ENCODE measurements around the gene TUBGCP3.

TUBGCP3 gene

DNA sequence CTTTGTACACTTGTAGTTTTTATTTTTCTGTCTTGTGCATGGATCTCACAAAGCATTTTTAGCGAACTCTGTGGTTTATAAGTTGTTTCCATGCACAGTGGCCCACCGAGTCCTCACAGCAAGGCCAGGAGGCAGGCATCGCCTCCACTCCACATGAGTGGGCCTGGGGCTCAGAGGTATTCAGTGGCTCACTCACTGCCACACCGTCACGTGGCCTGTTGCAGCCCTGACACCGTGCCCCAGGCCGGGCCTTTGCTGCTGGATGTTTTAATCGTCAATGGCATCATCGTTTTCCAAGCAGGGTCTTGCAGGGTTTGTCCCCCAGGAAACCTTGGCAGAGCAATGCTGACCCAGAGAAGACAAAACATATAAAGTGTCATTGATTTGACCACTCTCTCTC, 152.0 kb downstream of the TUBGCP3 start:
- DNase-seq = no peak

All from NCI-H1092 (cell line).